ENCODE data around the gene SLC17A1. TPM values are rescaled to one million over a fixed set of nuclear protein-coding genes. Genes with fewer than 3 reads are reported as not detected.

Gene SLC17A1
- total RNA-seq, 1 experiment from 2014 or later = not detected

DNA sequence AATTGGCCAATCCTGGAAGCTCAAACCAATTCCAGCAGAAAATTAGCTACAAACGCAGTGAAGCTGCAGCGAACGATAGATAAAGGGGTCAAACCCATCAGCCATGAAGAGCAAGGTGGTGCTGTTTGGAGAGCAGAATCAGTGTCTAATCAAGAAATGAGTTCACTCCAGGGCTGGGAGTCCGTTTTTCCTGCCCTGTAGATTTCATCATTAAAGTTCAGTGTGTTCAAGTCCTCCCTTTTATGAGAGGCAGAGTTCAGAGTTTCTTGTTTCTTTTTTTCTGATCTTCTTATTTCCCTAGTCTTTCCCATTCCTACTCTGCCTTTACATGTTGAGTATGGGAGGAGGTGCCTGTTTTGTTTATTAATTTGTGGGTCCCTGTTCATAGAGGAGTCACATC is 30.4 kb downstream of the SLC17A1 start:
- Histone ChIP-seq H3K4me3 (ENCODE audit: low read depth in 2 of 2, low read length in 2 of 2) (no peak overlapping the region), H3K27ac (ENCODE audit: low read length) (no peak overlapping the region), H3K9me3 (ENCODE audit: control insufficient read depth, insufficient read depth, low read depth, low read length) (no peaks in the 10 kb centered on the region), H3K36me3 (ENCODE audit: control insufficient read depth, insufficient read depth, low read length) (no peaks in the 10 kb centered on the region), H3K4me1 (ENCODE audit: control insufficient read depth, insufficient read depth, low read length) (no peaks in the 10 kb centered on the region), H3K27me3 (ENCODE audit: control insufficient read depth, insufficient read depth, low read length) (0 out of 2 replicates have a peak, but pooled peaks cover 2% of the 10 kb centered on the region)
- ChIA-PET POLR2A (no interaction called here), CTCF (no interaction called here)
- in situ Hi-C loops (cut with HindIII; ENCODE audit: low pct_unique_long_range_greater_than_20kb, low sequenced_read_pairs) (no loop called here), intact Hi-C loops (cut with micrococcal nuclease; ENCODE audit: unreplicated experiment) (no loop called here)
- no peak for ATAC-seq
- BruUV-seq (replicated peaks) = no TSS peak
- TF ChIP-seq, protein P1, sequence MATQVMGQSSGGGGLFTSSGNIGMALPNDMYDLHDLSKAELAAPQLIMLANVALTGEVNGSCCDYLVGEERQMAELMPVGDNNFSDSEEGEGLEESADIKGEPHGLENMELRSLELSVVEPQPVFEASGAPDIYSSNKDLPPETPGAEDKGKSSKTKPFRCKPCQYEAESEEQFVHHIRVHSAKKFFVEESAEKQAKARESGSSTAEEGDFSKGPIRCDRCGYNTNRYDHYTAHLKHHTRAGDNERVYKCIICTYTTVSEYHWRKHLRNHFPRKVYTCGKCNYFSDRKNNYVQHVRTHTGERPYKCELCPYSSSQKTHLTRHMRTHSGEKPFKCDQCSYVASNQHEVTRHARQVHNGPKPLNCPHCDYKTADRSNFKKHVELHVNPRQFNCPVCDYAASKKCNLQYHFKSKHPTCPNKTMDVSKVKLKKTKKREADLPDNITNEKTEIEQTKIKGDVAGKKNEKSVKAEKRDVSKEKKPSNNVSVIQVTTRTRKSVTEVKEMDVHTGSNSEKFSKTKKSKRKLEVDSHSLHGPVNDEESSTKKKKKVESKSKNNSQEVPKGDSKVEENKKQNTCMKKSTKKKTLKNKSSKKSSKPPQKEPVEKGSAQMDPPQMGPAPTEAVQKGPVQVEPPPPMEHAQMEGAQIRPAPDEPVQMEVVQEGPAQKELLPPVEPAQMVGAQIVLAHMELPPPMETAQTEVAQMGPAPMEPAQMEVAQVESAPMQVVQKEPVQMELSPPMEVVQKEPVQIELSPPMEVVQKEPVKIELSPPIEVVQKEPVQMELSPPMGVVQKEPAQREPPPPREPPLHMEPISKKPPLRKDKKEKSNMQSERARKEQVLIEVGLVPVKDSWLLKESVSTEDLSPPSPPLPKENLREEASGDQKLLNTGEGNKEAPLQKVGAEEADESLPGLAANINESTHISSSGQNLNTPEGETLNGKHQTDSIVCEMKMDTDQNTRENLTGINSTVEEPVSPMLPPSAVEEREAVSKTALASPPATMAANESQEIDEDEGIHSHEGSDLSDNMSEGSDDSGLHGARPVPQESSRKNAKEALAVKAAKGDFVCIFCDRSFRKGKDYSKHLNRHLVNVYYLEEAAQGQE (IDR thresholded peaks at IDR 0.05; ENCODE audit: insufficient read depth in 1 of 2, low read depth in 2 of 2, low read length in 1 of 2) = no peak
- TF ChIP-seq SIN3A (IDR thresholded peaks at IDR 0.05; ENCODE audit: borderline replicate concordance, insufficient read depth, low read depth, low read length) = no peak
- TF ChIP-seq TCF7L2 (IDR thresholded peaks at IDR 0.05; ENCODE audit: low read depth, low read length) = no peak
- TF ChIP-seq, protein P2, sequence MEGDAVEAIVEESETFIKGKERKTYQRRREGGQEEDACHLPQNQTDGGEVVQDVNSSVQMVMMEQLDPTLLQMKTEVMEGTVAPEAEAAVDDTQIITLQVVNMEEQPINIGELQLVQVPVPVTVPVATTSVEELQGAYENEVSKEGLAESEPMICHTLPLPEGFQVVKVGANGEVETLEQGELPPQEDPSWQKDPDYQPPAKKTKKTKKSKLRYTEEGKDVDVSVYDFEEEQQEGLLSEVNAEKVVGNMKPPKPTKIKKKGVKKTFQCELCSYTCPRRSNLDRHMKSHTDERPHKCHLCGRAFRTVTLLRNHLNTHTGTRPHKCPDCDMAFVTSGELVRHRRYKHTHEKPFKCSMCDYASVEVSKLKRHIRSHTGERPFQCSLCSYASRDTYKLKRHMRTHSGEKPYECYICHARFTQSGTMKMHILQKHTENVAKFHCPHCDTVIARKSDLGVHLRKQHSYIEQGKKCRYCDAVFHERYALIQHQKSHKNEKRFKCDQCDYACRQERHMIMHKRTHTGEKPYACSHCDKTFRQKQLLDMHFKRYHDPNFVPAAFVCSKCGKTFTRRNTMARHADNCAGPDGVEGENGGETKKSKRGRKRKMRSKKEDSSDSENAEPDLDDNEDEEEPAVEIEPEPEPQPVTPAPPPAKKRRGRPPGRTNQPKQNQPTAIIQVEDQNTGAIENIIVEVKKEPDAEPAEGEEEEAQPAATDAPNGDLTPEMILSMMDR (IDR thresholded peaks at IDR 0.05) = no peak
- TF ChIP-seq POLR2AphosphoS5 (IDR thresholded peaks at IDR 0.05; ENCODE audit: low read depth, low read length) = no peak
- DNase-seq (ENCODE audit: low read depth, low spot score) = no peak

DNA sequence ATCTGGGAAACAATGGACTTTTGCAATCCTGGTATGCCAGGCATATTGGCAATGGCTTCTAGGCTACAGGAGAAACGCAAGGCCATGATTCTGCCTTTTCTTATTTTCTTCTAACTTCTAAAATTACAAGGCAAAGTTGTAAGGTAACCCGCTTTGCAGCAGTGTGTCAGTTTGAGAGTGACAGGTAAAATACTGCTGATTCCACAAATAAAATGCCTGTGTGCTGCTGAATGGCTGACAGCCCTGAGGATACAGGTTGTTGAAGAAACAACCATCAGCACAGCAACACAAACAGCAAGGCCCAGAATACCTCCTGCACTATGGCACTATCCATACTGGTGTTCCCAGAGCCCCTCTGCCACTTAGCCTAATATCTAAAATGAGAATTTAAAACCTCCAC is 37.1 kb downstream of the SLC17A1 start:
- ATAC-seq (no peak), DNase-seq (ENCODE audit: low read depth, low spot score) (no peak)
- in situ Hi-C loops (cut with HindIII; ENCODE audit: low pct_unique_long_range_greater_than_20kb, low sequenced_read_pairs) (no loop called here), intact Hi-C loops (cut with micrococcal nuclease; ENCODE audit: unreplicated experiment) (no loop called here)
- Histone ChIP-seq H3K9me3 (ENCODE audit: control insufficient read depth, insufficient read depth, low read depth, low read length) (no peaks in the 10 kb centered on the region), H3K4me1 (ENCODE audit: control insufficient read depth, insufficient read depth, low read length) (no peaks in the 10 kb centered on the region), H3K4me3 (ENCODE audit: low read depth in 2 of 2, low read length in 2 of 2) (no peak overlapping the region), H3K27me3 (ENCODE audit: control insufficient read depth, insufficient read depth, low read length) (no peaks in the 10 kb centered on the region), H3K36me3 (ENCODE audit: control insufficient read depth, insufficient read depth, low read length) (no peaks in the 10 kb centered on the region), H3K27ac (ENCODE audit: low read length) (no peak overlapping the region)
- BruUV-seq (replicated peaks) = no TSS peak
- CTCF ChIA-PET = no interaction called here
- POLR2A ChIA-PET = no interaction called here
- TF ChIP-seq, protein P2 (IDR thresholded peaks at IDR 0.05) = no peak
- no peak for TF ChIP-seq POLR2AphosphoS5 (IDR thresholded peaks at IDR 0.05; ENCODE audit: low read depth, low read length)
- TF ChIP-seq, protein P1 (IDR thresholded peaks at IDR 0.05; ENCODE audit: insufficient read depth in 1 of 2, low read depth in 2 of 2, low read length in 1 of 2) = no peak
- TF ChIP-seq SIN3A (IDR thresholded peaks at IDR 0.05; ENCODE audit: borderline replicate concordance, insufficient read depth, low read depth, low read length) = no peak
- no peak for TF ChIP-seq TCF7L2 (IDR thresholded peaks at IDR 0.05; ENCODE audit: low read depth, low read length)

Data from Panc1 (cell line).